ENCODE measurements around the gene CRIP3. TPM values are rescaled to one million over a fixed set of nuclear protein-coding genes. Genes with fewer than 3 reads are reported as not detected.

The CRIP3 gene
- total and polyA plus RNA-seq, 2 of the 13 experiments (the other 11 are each of a cell fraction or from before 2014, with no cell fraction given), result 6.3 to 9.3 TPM

GRCh38 chr6:43274916-43275597, 33.6 kb downstream of the CRIP3 start (continued):
- TF ChIP-seq REXO4 (CRISPR knock-in tag; IDR thresholded peaks at IDR 0.05; ENCODE audit: borderline replicate concordance) (no peak), MAX (IDR thresholded peaks at IDR 0.05) (no peak), ATRX (CRISPR knock-in tag; IDR thresholded peaks at IDR 0.05; ENCODE audit: borderline replicate concordance) (no peak), CHD4 (IDR thresholded peaks at IDR 0.05; ENCODE audit: borderline replicate concordance, low read length) (no peak), ATAD3A (CRISPR knock-in tag; IDR thresholded peaks at IDR 0.05) (no peak), ZNF629 (CRISPR knock-in tag; conservative IDR thresholded peaks at IDR 0.05) (no peak; the same call in 1 of the 2 replicates), ETS1 (CRISPR knock-in tag; IDR thresholded peaks at IDR 0.05) (no peak), HIC2 (CRISPR knock-in tag; IDR thresholded peaks at IDR 0.05; ENCODE audit: low read depth) (peak; percentile 69), ZNF331 (CRISPR knock-in tag; IDR thresholded peaks at IDR 0.05) (peak; percentile 86), RORA (CRISPR knock-in tag; IDR thresholded peaks at IDR 0.05) (no peak), NR3C1 (CRISPR knock-in tag; IDR thresholded peaks at IDR 0.05) (no peak), ELF3 (CRISPR knock-in tag; IDR thresholded peaks at IDR 0.05) (peak; percentile 38), ZMAT5 (CRISPR knock-in tag; IDR thresholded peaks at IDR 0.05; ENCODE audit: borderline replicate concordance, low read depth) (no peak), CREB1 (IDR thresholded peaks at IDR 0.05) (no peak), CREB1 (CRISPR knock-in tag; IDR thresholded peaks at IDR 0.05) (no peak), TCF7L2 (IDR thresholded peaks at IDR 0.05; ENCODE audit: low read depth, low read length) (no peak), ZNF34 (CRISPR knock-in tag; IDR thresholded peaks at IDR 0.05; ENCODE audit: borderline replicate concordance) (no peak), ZMYM3 (CRISPR knock-in tag; IDR thresholded peaks at IDR 0.05) (peak; percentile 40; the same call in 1 of the 2 replicates), CERS6 (CRISPR knock-in tag; IDR thresholded peaks at IDR 0.05) (no peak), UBTF (CRISPR knock-in tag; IDR thresholded peaks at IDR 0.05) (peak; percentile 76), ZFP1 (CRISPR knock-in tag; IDR thresholded peaks at IDR 0.05) (no peak; the same call in 1 of the 2 replicates), ZNF160 (CRISPR knock-in tag; IDR thresholded peaks at IDR 0.05) (0 out of 2 replicates have a peak, but pooled peaks have one; percentile 64), MTF2 (CRISPR knock-in tag; IDR thresholded peaks at IDR 0.05; ENCODE audit: borderline replicate concordance) (peak; percentile 64; the same call in 1 of the 2 replicates), KLF15 (CRISPR knock-in tag; IDR thresholded peaks at IDR 0.05; ENCODE audit: borderline replicate concordance) (0 out of 2 replicates have a peak, but pooled peaks have one; percentile 59), MIXL1 (CRISPR knock-in tag; IDR thresholded peaks at IDR 0.05) (no peak)
